OCI-LY1 (cell line): ENCODE data around the gene IZUMO4.

Experiments
- CTCF ChIP-seq: fragments of 200-600 bp; sonication (generic), shearing (Covaris generic); IDR thresholded peaks from 2 replicates; pipeline ENCODE4 v1.5.1; 2017; ENCODE audit warnings: mild to moderate bottlenecking, antibody characterized with exemption, low read length, moderate library complexity, mixed read lengths
- EZH2 ChIP-seq: fragments of 200-600 bp; sonication (generic), shearing (Covaris generic); IDR thresholded peaks from 2 replicates; pipeline ENCODE4 v1.8.0; 2017; ENCODE audit warnings: borderline replicate concordance, mixed run types, mild to moderate bottlenecking, antibody characterized with exemption, low read length, moderate library complexity, mixed read lengths

- TF ChIP-seq EZH2 (no peak), CTCF (no peak)
Measured at GRCh38 chr19:2077398-2077797, 19.3 kb upstream of the IZUMO4 start.
